HepG2 (cell line): ENCODE results near the gene KCNMA1. TPM values are rescaled to one million over a fixed set of nuclear protein-coding genes. Genes with fewer than 3 reads are reported as not detected.

Source experiments
- ATAC-seq: fragments of 200-7000 bp; cut with Tn5 transposase; 3 replicates; pipeline ENCODE4 v1.9.1; 2020; ENCODE audit warnings: mild to moderate bottlenecking, moderate library complexity
- BruUV-seq: library from RNA; stranded (reverse); fragments of 400-500 nt; replicated peaks from 2 replicates; lab custom pipeline; 2021; lab: Mats Ljungman, UMichigan
- CTCF ChIA-PET: fragments of 300-600 bp; formaldehyde crosslinking; extraction: SDS; loops from one replicate; lab custom pipeline; 2021; ENCODE audit warnings: low total read pairs, inconsistent platforms, low intra/inter-chr PET ratio; lab: Yijun Ruan, JAX
- POLR2A ChIA-PET: fragments of 350-600 bp; sonication (Branson Sonifier 250); formaldehyde crosslinking; loops from one replicate; lab custom pipeline; 2020; ENCODE audit warnings: antibody characterized with exemption, inconsistent platforms; lab: Yijun Ruan, JAX
- DNase-seq: peaks from one replicate; pipeline ENCODE4 v3.0.0-alpha.2; 2015; ENCODE audit warnings: low spot score
- FAIRE-seq: peaks from 3 replicates; lab custom pipeline; 2011; peaks lifted over from hg19 to GRCh38; lab: Jason Lieb, UNC
- H2AFZ ChIP-seq: one replicate; pipeline ENCODE4 v1.6.1; 2011; ENCODE audit warnings: low read length, inconsistent platforms
- H3K27ac ChIP-seq: fragments of 300-600 bp; 3 replicates; pipeline ENCODE4 v1.8.0; 2011; ENCODE audit warnings: mixed run types, mild to moderate bottlenecking, mixed read lengths, low read length, inconsistent platforms; ENCODE audit not compliant: insufficient read depth; ENCODE audit errors: extremely low read length
- H3K27me3 ChIP-seq, 2 experiments: fragments of 200-600 bp in 1 of 2; 2 replicates in 1 of 2; 3 replicates in 1 of 2; pipeline versions ENCODE4 v1.6.0 to v1.8.0; 2011; ENCODE audit warnings: low read length in 2 of 2, mild to moderate bottlenecking in 2 of 2, moderate library complexity in 2 of 2, inconsistent platforms in 1 of 2; ENCODE audit not compliant: insufficient read depth in 2 of 2, control insufficient read depth in 1 of 2
- H3K36me3 ChIP-seq, 2 experiments: fragments of 200-600 bp in 1 of 2; replicated peaks in 1 of 2; 2 replicates in 1 of 2; 3 replicates in 1 of 2; pipeline versions ENCODE4 v1.5.1 to v1.8.0; 2011; ENCODE audit warnings: low read length in 2 of 2, inconsistent platforms in 1 of 2; ENCODE audit not compliant: insufficient read depth in 2 of 2, control insufficient read depth in 1 of 2
- H3K4me1 ChIP-seq: 2 replicates; pipeline ENCODE4 v1.5.1; 2012; ENCODE audit warnings: low read length, inconsistent platforms; ENCODE audit not compliant: insufficient read depth
- H3K4me2 ChIP-seq: 2 replicates; pipeline ENCODE4 v1.6.0; 2011; ENCODE audit warnings: low read depth, low read length, inconsistent platforms
- H3K4me3 ChIP-seq, 3 experiments: fragments of 200-600 bp in 1 of 3; sonication (generic), shearing (Covaris generic) in 1 of 3; replicated peaks in 1 of 3; 2 replicates each; pipeline ENCODE4 v1.5.1; 2011 to 2016; ENCODE audit warnings: low read length in 3 of 3, inconsistent platforms in 2 of 3, low read depth in 2 of 3, mild to moderate bottlenecking in 2 of 3, control low read depth in 1 of 3, mixed read lengths in 1 of 3; ENCODE audit not compliant: insufficient read depth in 1 of 3
- H3K79me2 ChIP-seq: one replicate; pipeline ENCODE4 v1.6.1; 2011; ENCODE audit warnings: low read length, inconsistent platforms; ENCODE audit not compliant: insufficient read depth
- H3K9ac ChIP-seq: 2 replicates; pipeline ENCODE4 v1.6.0; 2011; ENCODE audit warnings: mild to moderate bottlenecking, low read depth, low read length, inconsistent platforms; ENCODE audit not compliant: insufficient read depth
- H3K9me3 ChIP-seq: 2 replicates; pipeline ENCODE4 v1.5.1; 2012; ENCODE audit warnings: mild to moderate bottlenecking, low read length
- H4K20me1 ChIP-seq: 2 replicates; pipeline ENCODE4 v1.6.0; 2011; ENCODE audit warnings: inconsistent platforms, mild to moderate bottlenecking, low read length, moderate library complexity; ENCODE audit not compliant: insufficient read depth
- ATRX ChIP-seq: sonication (generic); formaldehyde crosslinking; IDR thresholded peaks from 2 replicates; pipeline ENCODE4 v1.4.0; 2020; ENCODE audit warnings: missing genetic modification reagents, borderline replicate concordance
- CBFB ChIP-seq: sonication (generic); formaldehyde crosslinking; IDR thresholded peaks from 2 replicates; pipeline ENCODE4 v1.4.0; 2020; ENCODE audit warnings: missing genetic modification reagents
- CC2D1A ChIP-seq: sonication (generic); formaldehyde crosslinking; IDR thresholded peaks from 2 replicates; pipeline ENCODE4 v1.8.1; 2023; ENCODE audit warnings: mild to moderate bottlenecking, missing genetic modification reagents
- CERS6 ChIP-seq: sonication (generic); formaldehyde crosslinking; IDR thresholded peaks from 2 replicates; pipeline ENCODE4 v1.5.0; 2020; ENCODE audit warnings: missing genetic modification reagents
- EED ChIP-seq: sonication (generic); formaldehyde crosslinking; IDR thresholded peaks from 2 replicates; pipeline ENCODE4 v1.5.0; 2020; ENCODE audit warnings: mild to moderate bottlenecking, missing genetic modification reagents
- FIP1L1 ChIP-seq: fragments of 200-400 bp; formaldehyde crosslinking; IDR thresholded peaks from 2 replicates; pipeline ENCODE4 v1.6.1; 2018; ENCODE audit warnings: low read depth, mild to moderate bottlenecking, low read length, moderate library complexity, borderline replicate concordance; ENCODE audit not compliant: insufficient read depth
- FOXP1 ChIP-seq, 2 experiments: fragments of 450-650 bp in 1 of 2; IDR thresholded peaks; 2 replicates each; pipeline ENCODE4 v1.6.1; 2017 to 2018; ENCODE audit warnings: antibody characterized with exemption in 1 of 2
- IKZF4 ChIP-seq: sonication (generic); formaldehyde crosslinking; IDR thresholded peaks from 2 replicates; pipeline ENCODE4 v1.5.1; 2020; ENCODE audit warnings: borderline replicate concordance, mild to moderate bottlenecking, low read depth, missing genetic modification reagents; ENCODE audit errors: not compliant biosample characterization
- MAF1 ChIP-seq: sonication (generic); formaldehyde crosslinking; IDR thresholded peaks from 2 replicates; pipeline ENCODE4 v1.5.0; 2020; ENCODE audit warnings: missing genetic modification reagents, borderline replicate concordance
- NFE2 ChIP-seq: sonication (generic); formaldehyde crosslinking; IDR thresholded peaks from 2 replicates; pipeline ENCODE4 v1.4.0; 2020; ENCODE audit warnings: missing genetic modification reagents
- NFE2L1 ChIP-seq: sonication (generic); formaldehyde crosslinking; IDR thresholded peaks from 2 replicates; pipeline ENCODE4 v1.4.0; 2020; ENCODE audit warnings: missing genetic modification reagents, mild to moderate bottlenecking, borderline replicate concordance
- PAF1 ChIP-seq: IDR thresholded peaks from 2 replicates; pipeline ENCODE4 v1.6.1; 2016; ENCODE audit warnings: missing genetic modification reagents, missing compliant biosample characterization
- PBX2 ChIP-seq: IDR thresholded peaks from 2 replicates; pipeline ENCODE4 v1.6.1; 2016; ENCODE audit warnings: control low read depth
- TBP ChIP-seq: sonication (generic); formaldehyde crosslinking; IDR thresholded peaks from 2 replicates; pipeline ENCODE4 v1.5.0; 2020; ENCODE audit warnings: missing genetic modification reagents
- TERF1 ChIP-seq: sonication (generic); formaldehyde crosslinking; IDR thresholded peaks from 2 replicates; pipeline ENCODE4 v1.8.0; 2022; ENCODE audit warnings: mild to moderate bottlenecking, missing genetic modification reagents, moderate library complexity
- THAP8 ChIP-seq: sonication (generic); formaldehyde crosslinking; IDR thresholded peaks from 2 replicates; pipeline ENCODE4 v1.5.1; 2020; ENCODE audit warnings: missing genetic modification reagents, mild to moderate bottlenecking, borderline replicate concordance
- ZBTB8A ChIP-seq: sonication (generic); formaldehyde crosslinking; IDR thresholded peaks from 2 replicates; pipeline ENCODE4 v1.4.0; 2020; ENCODE audit warnings: mild to moderate bottlenecking, low read depth, missing genetic modification reagents, borderline replicate concordance
- ZMAT5 ChIP-seq: sonication (generic); formaldehyde crosslinking; IDR thresholded peaks from 2 replicates; pipeline ENCODE4 v1.5.0; 2020; ENCODE audit warnings: mild to moderate bottlenecking, low read depth, missing genetic modification reagents, borderline replicate concordance
- ZNF850 ChIP-seq: sonication (generic); formaldehyde crosslinking; conservative IDR thresholded peaks from 2 replicates; pipeline ENCODE4 v1.9.0; 2021; ENCODE audit warnings: mild to moderate bottlenecking, missing genetic modification reagents
- ZSCAN9 ChIP-seq: IDR thresholded peaks from 2 replicates; pipeline ENCODE4 v1.6.1; 2016; ENCODE audit warnings: borderline replicate concordance
- WGBS: methylation state at CpG from one replicate; pipeline ENCODE4 v1.1.6; 2017; ENCODE audit warnings: low lambda C conversion rate; 5-methylcytosine and 5-hydroxymethylcytosine counted together
- in situ Hi-C: cut with HindIII; loops from 2 replicates; pipeline ENCODE4 v1.10.0; 2017; ENCODE audit warnings: low pct_unique_long_range_greater_than_20kb; ENCODE audit not compliant: extremely low pct_ligation_motif_present
- intact Hi-C: fragments of 100-400 bp; cut with micrococcal nuclease; formaldehyde crosslinking; loops from one replicate; pipeline ENCODE4 v1.10.0; 2022; ENCODE audit not compliant: unreplicated experiment
- polyA plus RNA-seq, 8 experiments: library from polyadenylated mRNA; depleted of rRNA in 3 of 8; stranded (reverse) in 7 of 8; unstranded in 1 of 8; fragments of >200 nt; fragmentation: Illumina TruSeq in 4 of 8; extraction: Trizol in 4 of 8; gene quantifications; 2 replicates each; pipeline versions ENCODE4 v1.2.1 to v1.2.3, GENCODE V29; 2011 to 2016; ENCODE audit warnings: low read depth in 4 of 8, missing spikeins in 1 of 8, mixed read lengths in 1 of 8; ENCODE audit not compliant: insufficient read depth in 1 of 8
- total RNA-seq, 5 experiments: library from RNA; depleted of rRNA; stranded (reverse); fragments of >200 nt; fragmentation: Illumina TruSeq; extraction: Trizol; gene quantifications; 2 replicates each; pipeline ENCODE4 v1.2.3, GENCODE V29; 2016; ENCODE audit warnings: low read depth in 1 of 5

Gene KCNMA1
- total and polyA plus RNA-seq, 2 of the 13 experiments (the other 11 are each of a cell fraction or from before 2014, with no cell fraction given): 0.02 TPM; not detected in 1

GRCh38 chr10:77082601-77083252, 554.9 kb downstream of the KCNMA1 start:
- no peaks in the 10 kb centered on the region for H3K79me2 ChIP-seq
- DNase-seq: no peak
- H3K36me3 ChIP-seq: no peaks in the 10 kb centered on the region
- no peaks in the 10 kb centered on the region; a peak in 1 of 5 replicates for H3K27me3 ChIP-seq
- 29% methylated on average over 7 of the region's 7 CpGs for WGBS
- in situ Hi-C loops: no loop called here
- no peak overlapping the region for H3K4me2 ChIP-seq
- H2AFZ ChIP-seq: no peak overlapping the region
- intact Hi-C loops: no loop called here
- ATAC-seq: peak; percentile 38; the same call in 1 of the 3 replicates
- BruUV-seq: no TSS peak
- H3K9me3 ChIP-seq: no peaks in the 10 kb centered on the region
- H3K4me3 ChIP-seq: no peak overlapping the region
- POLR2A ChIA-PET: no interaction called here
- no peak for FAIRE-seq
- H4K20me1 ChIP-seq: no peaks in the 10 kb centered on the region
- CTCF ChIA-PET: no interaction called here
- TF ChIP-seq IKZF4 (CRISPR knock-in tag) (no peak), ZNF850 (CRISPR knock-in tag) (no peak), NFE2L1 (CRISPR knock-in tag) (no peak), CERS6 (CRISPR knock-in tag) (no peak), ZMAT5 (CRISPR knock-in tag) (no peak), FIP1L1 (no peak), TERF1 (no peak), PAF1 (CRISPR knock-in tag) (no peak), THAP8 (CRISPR knock-in tag) (no peak), ZSCAN9 (CRISPR knock-in tag) (no peak), MAF1 (CRISPR knock-in tag) (no peak), FOXP1 (IDR thresholded peaks at IDR 0.05) (no peak), FOXP1 (CRISPR knock-in tag; IDR thresholded peaks at IDR 0.05) (no peak), ZBTB8A (CRISPR knock-in tag) (no peak), CC2D1A (no peak), PBX2 (CRISPR knock-in tag) (no peak), ATRX (no peak), CBFB (CRISPR knock-in tag) (no peak), EED (CRISPR knock-in tag) (no peak), NFE2 (CRISPR knock-in tag) (no peak), TBP (CRISPR knock-in tag) (no peak)
- TF ChIP-seq, all 625 proteins: peak for 0
- Histone ChIP-seq H3K27ac (no peak overlapping the region), H3K9ac (no peak overlapping the region), H3K4me1 (no peaks in the 10 kb centered on the region)
